IMR-90 (cell line): ENCODE measurements around the gene P4HA2. TPM values are rescaled to one million over a fixed set of nuclear protein-coding genes. Genes with fewer than 3 reads are reported as not detected.

Source experiments
- ATAC-seq: fragments of 200-7000 bp; cut with Tn5 transposase; 2 replicates; pipeline ENCODE4 v1.9.1; 2020; ENCODE audit warnings: low read depth, mild to moderate bottlenecking, moderate library complexity
- BruUV-seq: library from RNA; stranded (reverse); fragments of 400-500 nt; replicated peaks from 2 replicates; lab custom pipeline; 2021; lab: Mats Ljungman, UMichigan
- CTCF ChIA-PET: fragments of 300-600 bp; formaldehyde crosslinking; extraction: SDS; loops from one replicate; lab custom pipeline; 2021; ENCODE audit warnings: antibody characterized with exemption; lab: Yijun Ruan, JAX
- POLR2A ChIA-PET: fragments of 300-600 bp; sonication (Branson Sonifier 250); formaldehyde crosslinking; loops from one replicate; lab custom pipeline; 2022; ENCODE audit warnings: antibody characterized with exemption; ENCODE audit not compliant: unreplicated experiment; lab: Charles Lee
- DNase-seq: peaks from one replicate; pipeline ENCODE4 v3.0.0; 2013
- H2AFZ ChIP-seq: replicated peaks from 2 replicates; pipeline ENCODE3; 2013; ENCODE audit warnings: low read length, mild to moderate bottlenecking; ENCODE audit not compliant: poor library complexity
- H2AK5ac ChIP-seq: 2 replicates; pipeline ENCODE4 v1.6.1; 2013; ENCODE audit warnings: low read depth, low read length, inconsistent platforms
- H2AK9ac ChIP-seq: replicated peaks from 2 replicates; pipeline ENCODE3; 2013; ENCODE audit warnings: mild to moderate bottlenecking, low read depth, low read length, moderate library complexity; ENCODE audit not compliant: poor library complexity
- H2BK120ac ChIP-seq: 2 replicates; pipeline ENCODE4 v1.6.1; 2013; ENCODE audit warnings: low read depth, low read length, inconsistent platforms
- H2BK15ac ChIP-seq: 3 replicates; pipeline ENCODE4 v1.6.1; 2013; ENCODE audit warnings: low read depth, low read length, inconsistent platforms
- H2BK20ac ChIP-seq: 2 replicates; pipeline ENCODE4 v1.6.1; 2013; ENCODE audit warnings: low read depth, mild to moderate bottlenecking, inconsistent platforms, low read length, moderate library complexity
- H2BK5ac ChIP-seq: 2 replicates; pipeline ENCODE4 v1.6.1; 2013; ENCODE audit warnings: mild to moderate bottlenecking, low read depth, low read length, inconsistent platforms; ENCODE audit not compliant: poor library complexity, severe bottlenecking
- H3K14ac ChIP-seq: replicated peaks from 2 replicates; pipeline ENCODE4 v1.6.1; 2013; ENCODE audit warnings: low read depth, low read length, inconsistent platforms
- H3K18ac ChIP-seq: 2 replicates; pipeline ENCODE4 v1.6.1; 2013; ENCODE audit warnings: low read depth, low read length, control low read depth
- H3K23ac ChIP-seq: 2 replicates; pipeline ENCODE4 v1.6.1; 2013; ENCODE audit warnings: low read depth, low read length, inconsistent platforms
- H3K27ac ChIP-seq: 2 replicates; pipeline ENCODE4 v1.5.1; 2013; ENCODE audit warnings: mild to moderate bottlenecking, control low read depth, low read length; ENCODE audit not compliant: insufficient read depth
- H3K27me3 ChIP-seq: 2 replicates; pipeline ENCODE4 v1.6.1; 2013; ENCODE audit warnings: low read length; ENCODE audit not compliant: control insufficient read depth, insufficient read depth
- H3K36me3 ChIP-seq: 2 replicates; pipeline ENCODE4 v1.6.1; 2013; ENCODE audit warnings: low read length, mixed read lengths; ENCODE audit not compliant: control insufficient read depth, insufficient read depth
- H3K4ac ChIP-seq: 2 replicates; pipeline ENCODE4 v1.6.1; 2013; ENCODE audit warnings: low read depth, low read length, inconsistent platforms
- H3K4me1 ChIP-seq: 2 replicates; pipeline ENCODE4 v1.6.1; 2013; ENCODE audit warnings: low read length, mixed read lengths; ENCODE audit not compliant: control insufficient read depth, insufficient read depth
- H3K4me2 ChIP-seq: 2 replicates; pipeline ENCODE4 v1.6.1; 2013; ENCODE audit warnings: low read depth, mild to moderate bottlenecking, control low read depth, low read length, moderate library complexity
- H3K4me3 ChIP-seq: 2 replicates; pipeline ENCODE4 v1.5.1; 2013; ENCODE audit warnings: low read depth, mild to moderate bottlenecking, control low read depth, low read length, moderate library complexity; ENCODE audit not compliant: insufficient read depth
- H3K56ac ChIP-seq: 2 replicates; pipeline ENCODE4 v1.6.1; 2013; ENCODE audit warnings: low read length, inconsistent platforms; ENCODE audit not compliant: insufficient read depth; ENCODE audit errors: extremely low read depth
- H3K79me1 ChIP-seq, 2 experiments: 2 replicates each; pipeline ENCODE4 v1.6.1; 2013; ENCODE audit warnings: low read length in 2 of 2, inconsistent platforms in 1 of 2, low read depth in 1 of 2
- H3K9ac ChIP-seq: 2 replicates; pipeline ENCODE4 v1.6.1; 2013; ENCODE audit warnings: low read depth, low read length, control low read depth
- H3K9me1 ChIP-seq: 2 replicates; pipeline ENCODE4 v1.6.1; 2013; ENCODE audit warnings: low read length, inconsistent platforms; ENCODE audit not compliant: insufficient read depth
- H3K9me3 ChIP-seq: 2 replicates; pipeline ENCODE4 v1.6.1; 2013; ENCODE audit warnings: low read length; ENCODE audit not compliant: control insufficient read depth, insufficient read depth
- H4K20me1 ChIP-seq: 2 replicates; pipeline ENCODE4 v1.6.1; 2013; ENCODE audit warnings: low read length, inconsistent platforms; ENCODE audit not compliant: insufficient read depth
- H4K5ac ChIP-seq: 2 replicates; pipeline ENCODE4 v1.6.1; 2013; ENCODE audit warnings: mild to moderate bottlenecking, low read depth, low read length, control low read depth
- H4K8ac ChIP-seq, 2 experiments: 2 replicates each; pipeline ENCODE4 v1.6.1; 2013; ENCODE audit warnings: low read depth in 2 of 2, low read length in 2 of 2, control low read depth in 1 of 2, inconsistent platforms in 1 of 2
- H4K91ac ChIP-seq: 2 replicates; pipeline ENCODE4 v1.6.1; 2013; ENCODE audit warnings: low read depth, low read length, inconsistent platforms; ENCODE audit not compliant: insufficient read depth
- MAZ ChIP-seq: IDR thresholded peaks from 2 replicates; pipeline ENCODE4 v1.6.1; 2012; ENCODE audit warnings: low read depth, mild to moderate bottlenecking, low read length, improper control_type of control experiment, moderate library complexity, borderline replicate concordance
- POLR2A ChIP-seq: IDR thresholded peaks from 2 replicates; pipeline ENCODE4 v1.6.1; 2012; ENCODE audit warnings: mild to moderate bottlenecking, low read depth, low read length
- RAD21 ChIP-seq: IDR thresholded peaks from 2 replicates; pipeline ENCODE4 v1.6.1; 2012; ENCODE audit warnings: low read length, improper control_type of control experiment
- RFX5 ChIP-seq: IDR thresholded peaks from 2 replicates; pipeline ENCODE4 v1.8.0; 2012; ENCODE audit warnings: low read depth, mild to moderate bottlenecking, low read length, moderate library complexity
- dilution Hi-C: fragments of 300-500 bp; cut with HindIII; formaldehyde crosslinking; loops from one replicate; pipeline ENCODE4 v1.14.3; 2018; ENCODE audit warnings: low sequenced_read_pairs; ENCODE audit not compliant: unreplicated experiment
- in situ Hi-C: fragments of 300-500 bp; cut with MboI; formaldehyde crosslinking; loops from 3 replicates; pipeline ENCODE4 v1.14.3; 2019; ENCODE audit warnings: low sequenced_read_pairs, inconsistent platforms, mixed read lengths
- intact Hi-C: fragments of 100-400 bp; cut with micrococcal nuclease; formaldehyde crosslinking; loops from 2 replicates; pipeline ENCODE4 v1.10.0; 2022
- polyA plus RNA-seq, 3 experiments: library from polyadenylated mRNA; depleted of rRNA; stranded (reverse); fragments of >200 nt; gene quantifications; 2 replicates each; pipeline ENCODE4 v1.2.3, GENCODE V29; 2012; ENCODE audit warnings: low replicate concordance in 1 of 3
- total RNA-seq: library from RNA; depleted of rRNA; stranded (reverse); fragments of >200 nt; gene quantifications from 2 replicates; pipeline ENCODE4 v1.2.3, GENCODE V29; 2012

P4HA2 gene
- total and polyA plus RNA-seq, 2 of the 4 experiments (the other 2 are of a cell fraction) = 186 to 225 TPM

- Histone ChIP-seq H3K27me3 (no peaks in the 10 kb centered on the region), H4K91ac (no peak overlapping the region), H3K18ac (no peak overlapping the region), H3K79me1 (no peaks in the 10 kb centered on the region), H3K9me1 (0 out of 2 replicates have a peak, but pooled peaks cover 3% of the 10 kb centered on the region), H2BK15ac (no peak overlapping the region), H3K14ac (no peak overlapping the region), H3K36me3 (no peaks in the 10 kb centered on the region), H3K56ac (no peak overlapping the region), H4K5ac (no peak overlapping the region), H2AK5ac (no peak overlapping the region), H3K4me3 (no peak overlapping the region), H2BK120ac (no peak overlapping the region), H3K4me1 (no peaks in the 10 kb centered on the region), H4K20me1 (no peaks in the 10 kb centered on the region), H2BK20ac (no peak overlapping the region), H3K9me3 (peaks cover 8% of the 10 kb centered on the region), H2AK9ac (no peak overlapping the region), H4K8ac (no peak overlapping the region), H3K23ac (no peak overlapping the region), H2AFZ (no peak overlapping the region), H3K9ac (no peak overlapping the region), H2BK5ac (no peak overlapping the region), H3K4ac (no peak overlapping the region), H3K4me2 (no peak overlapping the region), H3K27ac (no peak overlapping the region)
- in situ Hi-C loops = no loop called here
- ChIA-PET CTCF (interaction anchor here (0.6 to 3.3 kb wide), 2 partner anchors 10 to 210 kb away, joined by 3 to 35 read pairs; no protein-coding TSS in a partner anchor), POLR2A (no interaction called here)
- dilution Hi-C loops = no loop called here
- intact Hi-C loops = loop anchor here (5.0 kb wide), 1 partner anchor 128 kb away; the partner anchor contains the start of gene SLC22A5
- BruUV-seq = no TSS peak
- no peak for ATAC-seq
- TF ChIP-seq MAZ (no peak), RAD21 (no peak), RFX5 (no peak), POLR2A (no peak)
- no peak for DNase-seq
Measured at GRCh38 chr5:132239776-132240175, 12.1 kb upstream of the P4HA2 start.
